C4-2B (cell line): ENCODE results near the gene NCOA1.

Source experiments
- CTCF ChIP-seq: fragments of 450-650 bp; conservative IDR thresholded peaks from 2 replicates; pipeline ENCODE4 v1.5.1; 2017; ENCODE audit warnings: mild to moderate bottlenecking
- ZFX ChIP-seq: fragments of 450-650 bp; IDR thresholded peaks from 2 replicates; pipeline ENCODE4 v1.6.1; 2017

DNA sequence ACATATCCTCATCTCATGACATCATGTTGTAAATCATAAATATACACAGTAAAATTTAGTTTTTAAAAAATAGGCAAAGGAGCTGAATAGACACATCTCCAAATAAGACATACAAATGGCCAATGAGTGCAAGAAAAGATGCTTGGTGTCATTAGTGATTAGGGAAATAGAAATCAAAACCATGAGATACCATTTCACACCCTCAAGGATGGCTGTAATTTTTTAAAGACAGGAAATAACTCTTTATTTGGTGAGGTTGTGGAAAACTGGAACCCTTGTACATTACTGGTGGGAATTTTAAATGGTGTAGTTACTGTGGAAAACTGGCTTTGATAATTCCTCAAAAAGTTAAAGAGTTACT lies 160.6 kb downstream of the NCOA1 start:
- no peak for TF ChIP-seq CTCF
- no peak for TF ChIP-seq ZFX
